CD4-positive, CD25-positive, alpha-beta regulatory T cell (primary cell): ENCODE measurements around the gene ZBTB22. TPM values are rescaled to one million over a fixed set of nuclear protein-coding genes. Genes with fewer than 3 reads are reported as not detected.
A peak's percentile ranks its signal among the peaks of the same experiment; 100 is the strongest.
"Not testable (repeated sequence)": the region's sequence is repeated elsewhere in the genome, so short reads cannot be mapped to it uniquely, and the experiment has no call there.

Experiments
- ATAC-seq, 2 donors: fragments of 150-1000 bp; cut with Tn5 transposase; one replicate each; pipeline ENCODE4 v1.10.0; 2021; ENCODE audit warnings: low read depth in 2 of 2, moderate number of reproducible peaks in 2 of 2, moderate library complexity in 1 of 2
- DNase-seq, 3 donors: peaks; one replicate each; pipeline versions ENCODE4 v3.0.0 to v3.0.0-alpha.2; 2012 to 2022; ENCODE audit warnings: mixed read lengths in 1 of 3
- H3K27ac ChIP-seq: one replicate; pipeline ENCODE4 v1.7.0; 2013; ENCODE audit warnings: mild to moderate bottlenecking, low read length; ENCODE audit not compliant: insufficient read depth, poor library complexity, severe bottlenecking
- H3K27me3 ChIP-seq: one replicate; pipeline ENCODE4 v1.7.0; 2013; ENCODE audit warnings: low read length; ENCODE audit not compliant: control insufficient read depth, insufficient read depth
- H3K36me3 ChIP-seq: one replicate; pipeline ENCODE4 v1.7.0; 2013; ENCODE audit warnings: mild to moderate bottlenecking, low read length, moderate library complexity; ENCODE audit not compliant: control insufficient read depth, insufficient read depth
- H3K4me1 ChIP-seq: 2 replicates; pipeline ENCODE4 v1.7.0; 2013; ENCODE audit warnings: mild to moderate bottlenecking, low read length; ENCODE audit not compliant: insufficient read depth, control insufficient read depth, poor library complexity, severe bottlenecking
- H3K4me3 ChIP-seq: one replicate; pipeline ENCODE4 v1.7.0; 2013; ENCODE audit warnings: low read depth, mild to moderate bottlenecking, low read length, moderate library complexity
- H3K9me3 ChIP-seq, 2 experiments: 1 replicate in 1 of 2; 2 replicates in 1 of 2; pipeline ENCODE4 v1.7.0; 2013; ENCODE audit warnings: low read length in 2 of 2, mild to moderate bottlenecking in 1 of 2, moderate library complexity in 1 of 2; ENCODE audit not compliant: control insufficient read depth in 2 of 2
- H3K27ac Mint-ChIP-seq, 3 donors: one replicate each; pipeline ENCODE4 v1.8.0; 2020 to 2022; ENCODE audit warnings: mild to moderate bottlenecking in 3 of 3, mixed read lengths in 3 of 3, moderate library complexity in 2 of 3
- H3K27me3 Mint-ChIP-seq: one replicate; pipeline ENCODE4 v1.8.0; 2022; ENCODE audit warnings: mild to moderate bottlenecking, mixed read lengths
- H3K36me3 Mint-ChIP-seq: one replicate; pipeline ENCODE4 v1.8.0; 2020; ENCODE audit warnings: mixed read lengths
- H3K4me1 Mint-ChIP-seq, 4 donors: one replicate each; pipeline ENCODE4 v1.8.0; 2020 to 2022; ENCODE audit warnings: mixed read lengths in 4 of 4, mild to moderate bottlenecking in 1 of 4
- H3K4me3 Mint-ChIP-seq, 4 donors: one replicate each; pipeline ENCODE4 v1.8.0; 2020 to 2022; ENCODE audit warnings: mild to moderate bottlenecking in 4 of 4, mixed read lengths in 4 of 4, moderate library complexity in 3 of 4
- H3K9me3 Mint-ChIP-seq, 7 donors: one replicate each; pipeline ENCODE4 v1.8.0; 2020 to 2022; ENCODE audit warnings: mixed read lengths in 7 of 7, mild to moderate bottlenecking in 3 of 7, moderate library complexity in 2 of 7
- polyA plus RNA-seq, 4 donors: library from polyadenylated mRNA; unstranded; fragments of 300-500 nt; fragmentation: Illumina TruSeq; gene quantifications; one replicate each; pipeline ENCODE4 v1.2.3, GENCODE V29; 2021
- total RNA-seq: library from RNA; stranded (reverse); gene quantifications from one replicate; pipeline ENCODE4 v1.2.3, GENCODE V29; 2022

The ZBTB22 gene
- total and polyA plus RNA-seq, 5 donors from 2014 or later = 8.3 to 19.4 (median 13.2) TPM

DNA sequence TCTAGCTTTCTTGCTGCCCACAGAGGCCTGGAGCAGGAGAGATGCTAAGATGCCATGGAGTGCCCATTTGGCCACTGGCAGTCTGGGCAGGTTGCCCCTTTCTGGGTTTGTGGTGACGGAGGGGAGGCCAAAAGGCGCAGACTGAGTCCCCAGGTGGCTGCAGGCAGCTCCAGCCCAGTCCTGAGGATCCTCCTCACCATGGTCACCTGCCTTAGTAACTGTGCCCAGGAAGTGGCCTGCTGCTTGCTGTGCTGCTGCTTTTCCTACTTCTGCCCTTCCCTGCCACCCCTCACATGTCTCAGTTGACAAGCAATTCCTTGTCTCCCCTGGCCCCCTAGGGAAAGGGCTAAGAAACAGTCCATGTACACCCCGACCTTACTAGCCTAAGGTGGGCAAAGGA is 38.8 kb upstream of the ZBTB22 start:
- Histone ChIP-seq H3K4me1 (no peaks in the 10 kb centered on the region), H3K27me3 (peaks cover 9% of the 10 kb centered on the region), H3K27ac (no peak overlapping the region), H3K4me3 (no peak overlapping the region), H3K9me3 (no peaks in the 10 kb centered on the region), H3K36me3 (no peaks in the 10 kb centered on the region)
- Mint-ChIP-seq H3K4me3 (no peak overlapping the region), H3K4me1 (no peaks in the 10 kb centered on the region), H3K27me3 (peaks cover 37% of the 10 kb centered on the region), H3K36me3 (no peaks in the 10 kb centered on the region), H3K9me3 (no peaks in the 10 kb centered on the region), H3K27ac (no peak overlapping the region)
- DNase-seq = no peak
- no peak for ATAC-seq

DNA sequence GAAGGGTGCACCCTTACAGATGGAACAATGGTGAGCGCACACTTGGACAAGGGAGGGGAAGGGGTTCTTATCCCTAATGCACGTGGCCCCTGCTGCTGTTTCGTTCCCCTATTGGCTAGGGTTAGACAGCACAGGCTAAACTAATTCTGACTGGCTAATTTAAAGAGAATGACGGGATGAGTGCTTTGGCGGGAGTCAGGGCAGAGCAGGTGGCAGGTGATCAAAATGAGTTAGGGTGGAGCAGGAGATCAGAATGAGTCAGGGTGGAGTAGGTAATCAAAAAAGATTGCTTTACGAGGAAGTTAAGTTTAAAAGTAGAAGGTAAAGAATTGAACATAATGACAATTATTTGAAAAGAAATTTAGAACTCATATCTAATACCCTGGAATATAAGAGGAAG is 38.3 kb upstream of the ZBTB22 start:
- not testable (repeated sequence) for H3K9me3 Mint-ChIP-seq, H3K27ac ChIP-seq, H3K4me1 ChIP-seq, H3K36me3 Mint-ChIP-seq, H3K27me3 ChIP-seq, H3K4me1 Mint-ChIP-seq, ATAC-seq, DNase-seq, H3K4me3 ChIP-seq, H3K36me3 ChIP-seq, H3K9me3 ChIP-seq, H3K4me3 Mint-ChIP-seq
- Mint-ChIP-seq H3K27me3 (peaks cover 37% of the 10 kb centered on the region), H3K27ac (peak overlapping the region in 1 of 3 donors; percentile 0)

DNA sequence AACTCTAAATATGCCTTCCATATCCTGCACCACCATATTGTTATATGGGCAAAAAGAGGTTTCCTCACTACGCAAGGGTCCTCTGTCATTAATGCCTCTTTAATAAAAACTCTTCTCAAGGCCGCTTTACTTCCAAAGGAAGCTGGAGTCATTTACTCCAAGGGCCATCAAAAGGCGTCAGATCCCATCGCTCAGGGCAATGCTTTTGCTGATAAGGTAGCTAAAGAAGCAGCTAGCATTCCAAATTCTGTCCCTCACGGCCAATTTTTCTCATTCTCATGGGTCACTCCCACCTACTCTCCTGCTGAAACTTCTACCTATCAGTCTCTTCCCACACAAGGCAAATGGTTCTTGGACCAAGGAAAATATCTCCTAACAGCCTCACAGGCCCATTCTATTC is 30.3 kb upstream of the ZBTB22 start:
- peak overlapping the region in 1 of 4 donors; percentile 63 for H3K4me3 Mint-ChIP-seq
- no peaks in the 10 kb centered on the region for H3K27me3 ChIP-seq
- H3K9me3 ChIP-seq = no peaks in the 10 kb centered on the region
- H3K36me3 Mint-ChIP-seq = no peaks in the 10 kb centered on the region
- H3K36me3 ChIP-seq = no peaks in the 10 kb centered on the region
- peaks cover 31% of the 10 kb centered on the region for H3K4me1 ChIP-seq
- no peak overlapping the region for H3K27ac Mint-ChIP-seq
- H3K27me3 Mint-ChIP-seq = peaks cover 8% of the 10 kb centered on the region
- ATAC-seq (no peak), DNase-seq (no peak)
- no peak overlapping the region for H3K27ac ChIP-seq
- no peak overlapping the region for H3K4me3 ChIP-seq
- H3K9me3 Mint-ChIP-seq = no peaks in the 10 kb centered on the region
- peaks cover 12 to 41% (median 18%) of the 10 kb centered on the region in 4 donors for H3K4me1 Mint-ChIP-seq

DNA sequence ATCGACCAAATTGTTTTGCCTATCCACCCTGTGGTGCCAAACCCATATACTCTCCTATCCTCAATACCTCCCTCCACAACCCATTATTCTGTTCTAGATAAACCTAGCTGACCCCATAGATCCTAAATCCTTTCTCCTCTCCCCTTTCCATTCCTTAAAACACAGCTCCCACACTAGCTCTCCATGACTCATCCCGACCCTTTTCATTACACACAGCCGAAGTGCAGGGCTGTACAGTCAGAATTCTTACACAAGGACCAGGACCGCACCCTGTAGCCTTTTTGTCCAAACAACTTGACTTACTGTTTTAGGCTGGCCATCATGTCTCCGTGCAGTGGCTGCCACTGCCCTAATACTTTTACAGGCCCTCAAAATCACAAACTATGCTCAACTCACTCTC is 29.4 kb upstream of the ZBTB22 start:
- peaks cover 37% of the 10 kb centered on the region for H3K4me1 ChIP-seq
- DNase-seq, H3K9me3 ChIP-seq, H3K27me3 Mint-ChIP-seq, H3K36me3 Mint-ChIP-seq, H3K36me3 ChIP-seq, H3K9me3 Mint-ChIP-seq, H3K27me3 ChIP-seq, ATAC-seq, H3K4me3 ChIP-seq, H3K27ac ChIP-seq: not testable (repeated sequence)
- peak overlapping the region in 2 of 3 donors; percentile 75 to 89 for H3K27ac Mint-ChIP-seq
- H3K4me1 Mint-ChIP-seq = peaks cover 12 to 43% (median 19%) of the 10 kb centered on the region in 4 donors
- H3K4me3 Mint-ChIP-seq = peak overlapping the region in 2 of 4 donors; percentile 4 to 63

DNA sequence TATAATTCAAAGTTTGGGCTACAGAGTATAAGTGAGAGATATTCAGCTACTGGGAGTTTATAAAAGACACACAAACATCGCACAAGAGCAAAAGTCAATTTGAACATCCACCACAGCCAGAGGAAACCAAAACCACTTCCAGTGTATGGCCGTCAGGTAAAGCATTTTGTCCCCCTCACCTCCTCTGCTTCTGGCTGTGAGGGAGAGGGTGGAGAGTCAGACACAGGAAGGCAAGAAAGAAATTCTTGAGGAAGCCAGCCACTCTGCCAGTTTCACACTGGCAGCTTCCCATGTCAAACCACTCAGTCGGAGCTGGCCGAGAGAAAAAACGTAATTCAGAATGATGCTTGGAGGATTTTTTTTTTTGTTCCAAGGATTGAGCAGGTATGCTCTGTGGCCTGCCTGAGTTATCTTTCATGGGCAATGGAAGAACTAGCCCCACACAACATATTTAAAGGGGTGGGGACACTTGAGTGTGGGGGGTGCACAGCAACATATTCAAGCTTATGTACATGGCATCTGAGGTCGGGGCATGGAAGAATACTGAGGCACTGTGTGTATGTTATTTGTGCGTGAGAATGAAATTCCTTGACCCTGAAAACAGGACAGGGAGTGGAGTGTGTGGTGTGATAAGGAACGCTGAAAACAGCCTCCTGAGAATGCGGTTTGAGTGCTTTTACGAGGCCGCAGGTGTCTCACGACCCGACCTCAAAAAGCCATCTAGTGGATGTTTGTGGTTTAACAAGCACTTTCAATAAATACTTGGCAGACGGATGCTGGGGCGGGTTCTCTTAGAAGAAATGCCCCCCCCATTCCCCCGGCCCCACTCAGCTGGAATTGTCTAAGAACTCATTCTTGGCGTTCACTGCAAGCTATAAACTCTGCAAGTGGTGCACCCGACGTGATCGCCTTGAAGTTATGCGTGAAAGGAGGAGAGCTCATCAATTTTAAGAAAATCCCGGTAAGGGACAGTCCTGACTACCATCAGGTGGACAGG is 27.5 kb upstream of the ZBTB22 start:
- Histone ChIP-seq H3K27ac (peak overlapping the region; percentile 89), H3K9me3 (no peaks in the 10 kb centered on the region), H3K27me3 (no peaks in the 10 kb centered on the region), H3K4me3 (peak overlapping the region; percentile 72), H3K36me3 (no peaks in the 10 kb centered on the region), H3K4me1 (peaks cover 37% of the 10 kb centered on the region)
- Mint-ChIP-seq H3K4me3 (peak overlapping the region; percentile 83 to 97 (median 89)), H3K9me3 (no peaks in the 10 kb centered on the region), H3K4me1 (peaks cover 12 to 50% (median 19%) of the 10 kb centered on the region in 4 donors), H3K27me3 (peaks cover 5% of the 10 kb centered on the region), H3K27ac (peak overlapping the region; percentile 90 to 98 (median 98)), H3K36me3 (no peaks in the 10 kb centered on the region)
- DNase-seq = peak; percentile 62 to 94 (median 85)
- peak; percentile 58 to 60 for ATAC-seq

DNA sequence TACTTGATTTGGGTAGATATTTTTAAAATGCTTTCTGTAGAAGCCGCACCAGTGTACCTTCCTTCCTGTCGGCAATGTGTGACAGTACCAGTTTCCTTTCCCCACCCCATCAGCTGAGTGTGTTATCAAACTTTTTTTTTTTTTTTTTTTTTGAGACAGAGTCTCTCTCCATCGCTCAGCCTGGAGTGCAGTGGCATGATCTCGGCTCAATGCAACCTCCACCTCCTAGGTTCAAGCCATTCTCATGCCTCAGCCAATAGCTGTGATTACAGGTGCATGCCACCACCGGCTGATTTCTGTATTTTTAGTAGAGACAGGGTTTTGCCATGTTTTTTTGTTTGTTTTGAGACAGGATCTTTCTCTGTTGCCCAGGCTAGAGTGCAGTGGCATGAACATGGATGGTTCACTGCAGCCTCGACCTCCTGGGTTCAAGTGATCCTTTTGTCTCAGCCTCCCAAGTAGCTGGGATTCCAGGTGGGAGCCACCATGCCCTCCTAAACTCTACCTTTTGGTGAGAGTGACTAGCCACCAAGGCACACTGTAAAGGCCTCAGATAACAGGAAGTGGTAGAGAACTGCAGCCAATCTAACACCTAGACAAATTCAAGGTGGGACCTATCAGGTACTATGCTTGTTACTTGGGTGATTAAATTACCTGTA is 26.5 kb upstream of the ZBTB22 start:
- DNase-seq (peak; percentile 72 to 93 (median 89)), ATAC-seq (peak; percentile 81 to 82)
- Histone ChIP-seq H3K4me3 (peak overlapping the region; percentile 72), H3K9me3 (no peaks in the 10 kb centered on the region), H3K36me3 (no peaks in the 10 kb centered on the region), H3K27me3 (no peaks in the 10 kb centered on the region), H3K27ac (peak overlapping the region; percentile 89), H3K4me1 (peaks cover 37% of the 10 kb centered on the region)
- Mint-ChIP-seq H3K27me3 (peaks cover 5% of the 10 kb centered on the region), H3K4me1 (peaks cover 9 to 52% (median 18%) of the 10 kb centered on the region in 4 donors), H3K36me3 (no peaks in the 10 kb centered on the region), H3K27ac (peak overlapping the region; percentile 98 to 99 (median 98)), H3K4me3 (peak overlapping the region; percentile 83 to 88 (median 88)), H3K9me3 (no peaks in the 10 kb centered on the region)

DNA sequence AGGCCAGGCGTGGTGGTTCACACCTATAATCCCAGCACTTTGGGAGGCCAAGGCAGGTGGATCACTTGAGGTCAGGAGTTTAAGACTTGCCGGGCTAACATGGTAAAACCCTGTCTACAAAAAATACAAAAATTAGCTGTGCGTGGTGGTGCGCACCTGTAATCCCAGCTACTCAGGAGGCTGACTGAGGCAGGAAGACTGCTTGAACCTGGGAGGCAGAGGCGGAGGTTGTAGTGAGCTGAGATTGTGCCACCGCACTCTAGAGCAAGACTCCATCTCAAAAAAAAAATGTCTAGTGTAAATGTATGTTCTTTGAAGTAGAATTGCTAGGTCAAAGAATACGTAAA is 26.0 kb upstream of the ZBTB22 start:
- DNase-seq, H3K36me3 Mint-ChIP-seq, ATAC-seq, H3K36me3 ChIP-seq, H3K27me3 Mint-ChIP-seq, H3K9me3 ChIP-seq, H3K27me3 ChIP-seq, H3K9me3 Mint-ChIP-seq: not testable (repeated sequence)
- Mint-ChIP-seq H3K4me3 (peak overlapping the region; percentile 83 to 88 (median 88)), H3K4me1 (peaks cover 4 to 51% (median 18%) of the 10 kb centered on the region in 4 donors), H3K27ac (peak overlapping the region; percentile 98 to 99 (median 98))
- peaks cover 37% of the 10 kb centered on the region for H3K4me1 ChIP-seq
- H3K27ac ChIP-seq = peak overlapping the region; percentile 89
- H3K4me3 ChIP-seq = peak overlapping the region; percentile 72
